ENCODE results near the gene SYNGAP1.

SYNGAP1 gene

GRCh38 chr6:33490198-33490597, 70.3 kb downstream of the SYNGAP1 start:
- Histone ChIP-seq H3K27ac (no peak overlapping the region), H3K27me3 (ENCODE audit: control insufficient read depth, insufficient read depth, low read length) (no peaks in the 10 kb centered on the region), H3K36me3 (ENCODE audit: control insufficient read depth, insufficient read depth, low read length) (no peaks in the 10 kb centered on the region), H3K79me2 (no peaks in the 10 kb centered on the region), H3K4me1 (no peaks in the 10 kb centered on the region), H2AFZ (no peak overlapping the region), H3K9me3 (ENCODE audit: control insufficient read depth, low read length) (no peaks in the 10 kb centered on the region), H3K9ac (no peak overlapping the region), H3K4me2 (ENCODE audit: low read length) (no peak overlapping the region), H3K4me3 (ENCODE audit: low read depth, low read length) (no peak overlapping the region)
- TF ChIP-seq CTCF (IDR thresholded peaks at IDR 0.05), result no peak

- Histone ChIP-seq H3K4me3 (ENCODE audit: low read depth, low read length) (no peak overlapping the region), H3K27ac (no peak overlapping the region), H3K4me2 (ENCODE audit: low read length) (no peak overlapping the region), H3K27me3 (ENCODE audit: control insufficient read depth, insufficient read depth, low read length) (no peaks in the 10 kb centered on the region), H2AFZ (no peak overlapping the region), H3K4me1 (no peaks in the 10 kb centered on the region), H3K9ac (no peak overlapping the region), H3K79me2 (no peaks in the 10 kb centered on the region), H3K9me3 (ENCODE audit: control insufficient read depth, low read length) (no peaks in the 10 kb centered on the region), H3K36me3 (ENCODE audit: control insufficient read depth, insufficient read depth, low read length) (no peaks in the 10 kb centered on the region)
- no peak for TF ChIP-seq CTCF (IDR thresholded peaks at IDR 0.05)
Observed at GRCh38 chr6:33490621-33491020, 70.8 kb downstream of the SYNGAP1 start.

GRCh38 chr6:33492093-33492492, 72.2 kb downstream of the SYNGAP1 start:
- H3K36me3 ChIP-seq (ENCODE audit: control insufficient read depth, insufficient read depth, low read length), result no peaks in the 10 kb centered on the region
- no peak overlapping the region for H3K4me2 ChIP-seq (ENCODE audit: low read length)
- H3K4me3 ChIP-seq (ENCODE audit: low read depth, low read length), result no peak overlapping the region
- TF ChIP-seq CTCF (IDR thresholded peaks at IDR 0.05), result no peak
- H2AFZ ChIP-seq, result no peak overlapping the region
- no peak overlapping the region for H3K9ac ChIP-seq
- H3K79me2 ChIP-seq, result no peaks in the 10 kb centered on the region
- H3K9me3 ChIP-seq (ENCODE audit: control insufficient read depth, low read length), result no peaks in the 10 kb centered on the region
- H3K27me3 ChIP-seq (ENCODE audit: control insufficient read depth, insufficient read depth, low read length), result no peaks in the 10 kb centered on the region
- no peaks in the 10 kb centered on the region for H3K4me1 ChIP-seq
- H3K27ac ChIP-seq, result no peak overlapping the region

GRCh38 chr6:33497157-33497556, 77.3 kb downstream of the SYNGAP1 start:
- Histone ChIP-seq H3K79me2 (no peaks in the 10 kb centered on the region), H3K27ac (no peak overlapping the region), H3K4me1 (no peaks in the 10 kb centered on the region), H3K4me3 (ENCODE audit: low read depth, low read length) (no peak overlapping the region), H3K9ac (no peak overlapping the region), H3K9me3 (ENCODE audit: control insufficient read depth, low read length) (no peaks in the 10 kb centered on the region), H3K36me3 (ENCODE audit: control insufficient read depth, insufficient read depth, low read length) (no peaks in the 10 kb centered on the region), H3K27me3 (ENCODE audit: control insufficient read depth, insufficient read depth, low read length) (no peaks in the 10 kb centered on the region), H3K4me2 (ENCODE audit: low read length) (no peak overlapping the region), H2AFZ (no peak overlapping the region)
- no peak for TF ChIP-seq CTCF (IDR thresholded peaks at IDR 0.05)

GRCh38 chr6:33502486-33502885, 82.6 kb downstream of the SYNGAP1 start:
- H3K36me3 ChIP-seq (ENCODE audit: control insufficient read depth, insufficient read depth, low read length), result no peaks in the 10 kb centered on the region
- H3K4me3 ChIP-seq (ENCODE audit: low read depth, low read length), result no peak overlapping the region
- no peaks in the 10 kb centered on the region for H3K4me1 ChIP-seq
- no peak overlapping the region for H3K27ac ChIP-seq
- H3K79me2 ChIP-seq, result no peaks in the 10 kb centered on the region
- no peak overlapping the region for H2AFZ ChIP-seq
- H3K9me3 ChIP-seq (ENCODE audit: control insufficient read depth, low read length), result no peaks in the 10 kb centered on the region
- H3K4me2 ChIP-seq (ENCODE audit: low read length), result no peak overlapping the region
- H3K27me3 ChIP-seq (ENCODE audit: control insufficient read depth, insufficient read depth, low read length), result no peaks in the 10 kb centered on the region
- no peak overlapping the region for H3K9ac ChIP-seq
- TF ChIP-seq CTCF (IDR thresholded peaks at IDR 0.05), result no peak
